OCI-LY7 (cell line): ENCODE results near the gene E2F7. TPM values are rescaled to one million over a fixed set of nuclear protein-coding genes. Genes with fewer than 3 reads are reported as not detected.

ENCODE experiments used
- BruUV-seq: library from RNA; stranded (reverse); fragments of 400-500 nt; replicated peaks from 2 replicates; lab custom pipeline; 2021; lab: Mats Ljungman, UMichigan
- CTCF ChIA-PET: fragments of 300-600 bp; sonication (Branson Sonifier 250); formaldehyde crosslinking; loops from one replicate; lab custom pipeline; 2022; ENCODE audit warnings: antibody characterized with exemption; ENCODE audit not compliant: unreplicated experiment; lab: Charles Lee
- POLR2A ChIA-PET: fragments of 300-600 bp; sonication (Branson Sonifier 250); formaldehyde crosslinking; loops from one replicate; lab custom pipeline; 2022; ENCODE audit warnings: antibody characterized with exemption; lab: Charles Lee
- DNase-seq: peaks from one replicate; pipeline ENCODE4 v3.0.0-alpha.2; 2015; ENCODE audit warnings: low spot score
- H2AFZ ChIP-seq: fragments of 200-600 bp; sonication (generic), shearing (Covaris generic); 2 replicates; pipeline ENCODE4 v1.6.1; 2014; ENCODE audit warnings: mild to moderate bottlenecking, antibody characterized with exemption, low read length, moderate library complexity
- H3K27ac ChIP-seq: fragments of 200-600 bp; sonication (generic); 2 replicates; pipeline ENCODE4 v1.5.1; 2014; ENCODE audit warnings: mixed run types, low read depth, mild to moderate bottlenecking, moderate library complexity, low read length, inconsistent platforms; ENCODE audit not compliant: poor library complexity, severe bottlenecking
- H3K36me3 ChIP-seq: fragments of 200-600 bp; sonication (generic); 2 replicates; pipeline ENCODE4 v1.6.1; 2014; ENCODE audit warnings: mild to moderate bottlenecking, antibody characterized with exemption, low read length, moderate library complexity, mixed read lengths; ENCODE audit not compliant: insufficient read depth
- H3K4me1 ChIP-seq: fragments of 200-600 bp; sonication (generic); 2 replicates; pipeline ENCODE4 v1.5.1; 2014; ENCODE audit warnings: mild to moderate bottlenecking, low read length; ENCODE audit not compliant: insufficient read depth, poor library complexity, severe bottlenecking
- H3K4me2 ChIP-seq: fragments of 200-600 bp; sonication (generic); 2 replicates; pipeline ENCODE4 v1.6.1; 2014; ENCODE audit warnings: mild to moderate bottlenecking, low read length
- H3K4me3 ChIP-seq: fragments of 200-600 bp; sonication (generic); 2 replicates; pipeline ENCODE4 v1.5.1; 2014; ENCODE audit warnings: mild to moderate bottlenecking, low read depth, low read length; ENCODE audit not compliant: poor library complexity, severe bottlenecking
- H3K79me2 ChIP-seq: fragments of 200-600 bp; sonication (generic); 2 replicates; pipeline ENCODE4 v1.6.1; 2016; ENCODE audit warnings: low read depth, mild to moderate bottlenecking, low read length, moderate library complexity, mixed read lengths; ENCODE audit not compliant: insufficient read depth
- H3K9me2 ChIP-seq: fragments of 200-600 bp; sonication (generic); 2 replicates; pipeline ENCODE4 v1.6.1; 2016; ENCODE audit warnings: mild to moderate bottlenecking, low read length, mixed read lengths; ENCODE audit not compliant: insufficient read depth
- H3K9me3 ChIP-seq: fragments of 200-600 bp; sonication (generic); 2 replicates; pipeline ENCODE4 v1.6.1; 2014; ENCODE audit warnings: mild to moderate bottlenecking, mixed run types, low read length, mixed read lengths
- H4K20me1 ChIP-seq: fragments of 200-600 bp; sonication (generic); 2 replicates; pipeline ENCODE4 v1.6.1; 2014; ENCODE audit warnings: mild to moderate bottlenecking, antibody characterized with exemption, low read length, moderate library complexity, mixed read lengths; ENCODE audit not compliant: insufficient read depth
- EZH2phosphoT487 ChIP-seq: fragments of 200-600 bp; sonication (generic); IDR thresholded peaks from 2 replicates; pipeline ENCODE4 v1.6.1; 2018; ENCODE audit warnings: low read depth, borderline replicate concordance, mild to moderate bottlenecking, mixed run types, antibody characterized with exemption, low read length, moderate library complexity, mixed read lengths
- intact Hi-C: fragments of 100-400 bp; cut with micrococcal nuclease; formaldehyde crosslinking; loops from one replicate; pipeline ENCODE4 v1.10.0; 2022; ENCODE audit not compliant: unreplicated experiment
- total RNA-seq, 2 experiments: library from RNA; depleted of rRNA in 1 of 2; stranded (reverse); fragments of >200 nt in 1 of 2; shearing (Covaris generic) in 1 of 2; gene quantifications; 2 replicates each; pipeline ENCODE4 v1.2.3, GENCODE V29; 2014 to 2022
- TF ChIP-seq, protein P1 (sequence below): fragments of 200-600 bp; sonication (generic); conservative IDR thresholded peaks from 2 replicates; pipeline ENCODE4 v1.5.1; 2014; ENCODE audit warnings: mild to moderate bottlenecking, antibody characterized with exemption, low read length, moderate library complexity, mixed read lengths

Gene E2F7
- total RNA-seq, 2 experiments from 2014 or later = 17.1 to 19.0 TPM

DNA sequence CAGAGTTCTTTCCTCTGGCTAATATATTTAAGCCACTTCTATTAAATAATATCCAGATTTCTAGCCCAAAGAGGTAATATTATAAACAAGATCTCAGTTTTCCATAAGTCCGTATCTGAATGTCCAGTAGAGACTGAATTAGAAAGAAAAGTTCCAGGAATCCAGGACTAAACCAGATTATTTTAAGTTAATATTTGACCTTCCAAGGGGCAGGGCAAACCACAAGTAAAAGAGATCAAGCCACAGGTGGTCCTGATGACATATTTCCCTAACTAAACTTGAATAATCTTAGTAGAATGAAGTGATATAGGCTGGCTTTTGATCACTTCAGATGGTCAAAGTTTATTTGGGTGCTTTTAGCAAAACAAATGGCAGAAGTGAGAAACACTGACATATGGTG, 43.3 kb upstream of the E2F7 start:
- BruUV-seq = no TSS peak
- H3K36me3 ChIP-seq = no peaks in the 10 kb centered on the region
- intact Hi-C loops = no loop called here

DNA sequence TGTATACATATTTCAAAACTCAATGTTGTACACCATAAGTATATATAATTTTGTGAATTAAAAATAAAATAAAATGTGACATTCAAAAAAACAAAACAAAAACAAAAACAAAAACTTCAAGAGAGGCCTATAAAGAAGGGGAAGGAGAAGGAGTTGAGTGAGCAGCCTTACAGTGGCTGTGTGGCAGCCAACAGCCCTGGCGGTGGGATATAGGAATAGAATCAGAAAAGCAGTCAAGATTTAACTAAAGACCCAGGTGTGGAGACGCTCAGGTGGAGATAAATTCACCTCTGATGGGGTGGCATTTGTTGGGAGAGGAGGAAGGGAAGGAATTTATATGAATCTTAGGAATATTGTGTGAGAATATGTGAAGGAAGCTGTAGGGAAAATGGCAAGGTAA, 41.8 kb upstream of the E2F7 start:
- BruUV-seq = no TSS peak
- Histone ChIP-seq H3K9me3 (no peaks in the 10 kb centered on the region), H3K4me3 (no peak overlapping the region), H3K4me1 (no peaks in the 10 kb centered on the region), H3K9me2 (no peaks in the 10 kb centered on the region), H3K4me2 (no peak overlapping the region), H3K27ac (no peak overlapping the region), H3K36me3 (no peaks in the 10 kb centered on the region), H3K79me2 (no peaks in the 10 kb centered on the region), H2AFZ (no peak overlapping the region), H4K20me1 (no peaks in the 10 kb centered on the region)
- intact Hi-C loops = no loop called here
- DNase-seq = no peak
- no peak for TF ChIP-seq EZH2phosphoT487
- TF ChIP-seq, protein P1, sequence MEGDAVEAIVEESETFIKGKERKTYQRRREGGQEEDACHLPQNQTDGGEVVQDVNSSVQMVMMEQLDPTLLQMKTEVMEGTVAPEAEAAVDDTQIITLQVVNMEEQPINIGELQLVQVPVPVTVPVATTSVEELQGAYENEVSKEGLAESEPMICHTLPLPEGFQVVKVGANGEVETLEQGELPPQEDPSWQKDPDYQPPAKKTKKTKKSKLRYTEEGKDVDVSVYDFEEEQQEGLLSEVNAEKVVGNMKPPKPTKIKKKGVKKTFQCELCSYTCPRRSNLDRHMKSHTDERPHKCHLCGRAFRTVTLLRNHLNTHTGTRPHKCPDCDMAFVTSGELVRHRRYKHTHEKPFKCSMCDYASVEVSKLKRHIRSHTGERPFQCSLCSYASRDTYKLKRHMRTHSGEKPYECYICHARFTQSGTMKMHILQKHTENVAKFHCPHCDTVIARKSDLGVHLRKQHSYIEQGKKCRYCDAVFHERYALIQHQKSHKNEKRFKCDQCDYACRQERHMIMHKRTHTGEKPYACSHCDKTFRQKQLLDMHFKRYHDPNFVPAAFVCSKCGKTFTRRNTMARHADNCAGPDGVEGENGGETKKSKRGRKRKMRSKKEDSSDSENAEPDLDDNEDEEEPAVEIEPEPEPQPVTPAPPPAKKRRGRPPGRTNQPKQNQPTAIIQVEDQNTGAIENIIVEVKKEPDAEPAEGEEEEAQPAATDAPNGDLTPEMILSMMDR = no peak
- ChIA-PET POLR2A (interaction anchor here (1.2 to 1.4 kb wide), 2 partner anchors 9 to 47 kb away, joined by 3 to 4 read pairs; no protein-coding TSS in a partner anchor), CTCF (no interaction called here)

More for the DNA sequence above, 43.3 kb upstream of the E2F7 start:
- Histone ChIP-seq H3K79me2 (no peaks in the 10 kb centered on the region), H3K4me3 (no peak overlapping the region), H3K27ac (no peak overlapping the region), H3K4me1 (no peaks in the 10 kb centered on the region), H2AFZ (no peak overlapping the region), H3K4me2 (no peak overlapping the region), H3K9me2 (no peaks in the 10 kb centered on the region), H4K20me1 (no peaks in the 10 kb centered on the region), H3K9me3 (no peaks in the 10 kb centered on the region)
- TF ChIP-seq, protein P1 = no peak
- no peak for TF ChIP-seq EZH2phosphoT487
- ChIA-PET POLR2A (interaction anchor here (1.4 kb wide), 1 partner anchor 49 kb away, joined by 3 read pairs; no protein-coding TSS in a partner anchor), CTCF (no interaction called here)
- no peak for DNase-seq

DNA sequence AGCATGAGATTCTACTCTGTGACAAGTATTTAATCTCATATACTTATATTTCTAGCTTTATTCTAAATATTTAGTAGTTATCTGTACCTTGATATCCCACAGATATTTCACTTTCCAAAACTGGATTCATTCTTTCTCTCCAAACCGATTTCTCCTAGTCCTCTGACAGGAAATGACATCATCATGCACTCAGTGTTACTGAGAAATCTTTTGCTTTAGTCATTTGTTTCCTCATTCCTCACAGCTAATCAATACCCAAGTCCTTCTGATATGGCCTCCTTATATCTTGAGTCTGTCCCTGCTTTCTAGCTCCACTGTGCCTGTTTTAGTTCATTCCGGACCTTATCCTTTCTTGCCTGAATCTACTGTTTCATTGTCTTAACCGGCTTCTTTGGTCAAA, 39.4 kb upstream of the E2F7 start:
- TF ChIP-seq, protein P1 = no peak
- no peak for TF ChIP-seq EZH2phosphoT487
- ChIA-PET CTCF (no interaction called here), POLR2A (no interaction called here)
- Histone ChIP-seq H3K9me2 (no peaks in the 10 kb centered on the region), H4K20me1 (no peaks in the 10 kb centered on the region), H3K4me1 (no peaks in the 10 kb centered on the region), H3K4me2 (no peak overlapping the region), H3K79me2 (no peaks in the 10 kb centered on the region), H3K4me3 (no peak overlapping the region), H3K27ac (no peak overlapping the region), H3K9me3 (no peaks in the 10 kb centered on the region), H3K36me3 (no peaks in the 10 kb centered on the region), H2AFZ (no peak overlapping the region)
- intact Hi-C loops = no loop called here
- no peak for DNase-seq
- no TSS peak for BruUV-seq
